K562 (cell line): ENCODE results near the gene ODF2. TPM values are rescaled to one million over a fixed set of nuclear protein-coding genes. Genes with fewer than 3 reads are reported as not detected.

Experiments used
- HDAC1 ChIP-seq, 2 experiments: fragments of 450-650 bp; IDR thresholded peaks; 2 replicates each; pipeline ENCODE4 v1.6.1; 2016 to 2017; ENCODE audit warnings: inconsistent platforms in 1 of 2, mild to moderate bottlenecking in 1 of 2, moderate library complexity in 1 of 2
- ID3 ChIP-seq, 2 experiments: fragments of 250-450 bp in 1 of 2; fragments of 450-650 bp in 1 of 2; sonication (Bioruptor Pico) in 1 of 2; IDR thresholded peaks; 2 replicates each; pipeline versions ENCODE4 v1.6.1 to v1.8.0; 2016 to 2021; ENCODE audit warnings: mild to moderate bottlenecking in 2 of 2, moderate library complexity in 2 of 2, missing compliant biosample characterization in 1 of 2, missing genetic modification characterization in 1 of 2
- SFPQ ChIP-seq: fragments of 200-400 bp; formaldehyde crosslinking; IDR thresholded peaks from 2 replicates; pipeline ENCODE4 v1.6.1; 2017; ENCODE audit warnings: mild to moderate bottlenecking, low read depth, low read length, moderate library complexity
- SMARCA4 ChIP-seq: fragments of 450-650 bp; IDR thresholded peaks from 2 replicates; pipeline ENCODE4 v1.6.1; 2016
- ZBTB40 ChIP-seq, 2 experiments: fragments of 450-650 bp in 1 of 2; sonication (generic) in 1 of 2; formaldehyde crosslinking in 1 of 2; IDR thresholded peaks; 2 replicates each; pipeline versions ENCODE4 v1.7.1 to v1.9.0; 2016 to 2022; ENCODE audit warnings: inconsistent platforms in 1 of 2, mild to moderate bottlenecking in 1 of 2, missing genetic modification reagents in 1 of 2
- polyA plus RNA-seq, 8 experiments: library from polyadenylated mRNA; depleted of rRNA in 4 of 8; stranded (reverse) in 5 of 8; unstranded in 3 of 8; fragments of >200 nt; fragmentation: Nextera tagmentation in 2 of 8; fragmentation: Illumina TruSeq in 1 of 8; extraction: Ambion mirVana in 2 of 8; extraction: Trizol in 1 of 8; gene quantifications; 2 replicates each; pipeline versions ENCODE4 v1.2.1 to v1.2.3, GENCODE V29; 2011 to 2014; ENCODE audit warnings: inconsistent platforms in 1 of 8, missing spikeins in 1 of 8
- total RNA-seq, 7 experiments: library from RNA; depleted of rRNA in 6 of 7; stranded (reverse); fragments of >200 nt in 6 of 7; fragmentation: Illumina TruSeq in 2 of 7; extraction: Trizol in 2 of 7; gene quantifications; 2 replicates each; pipeline versions ENCODE4 v1.2.1 to v1.2.3, GENCODE V29; 2011 to 2021; ENCODE audit warnings: low replicate concordance in 1 of 7
- TF ChIP-seq, protein P1 (sequence below): fragments of 150-350 bp; conservative IDR thresholded peaks from 2 replicates; pipeline ENCODE4 v1.6.1; 2014; ENCODE audit warnings: low read length

ODF2 gene
- total and polyA plus RNA-seq, 9 of the 15 experiments (the other 6 are each of a cell fraction or from before 2014, with no cell fraction given) = 16.5 to 83.2 (median 69.7) TPM

DNA sequence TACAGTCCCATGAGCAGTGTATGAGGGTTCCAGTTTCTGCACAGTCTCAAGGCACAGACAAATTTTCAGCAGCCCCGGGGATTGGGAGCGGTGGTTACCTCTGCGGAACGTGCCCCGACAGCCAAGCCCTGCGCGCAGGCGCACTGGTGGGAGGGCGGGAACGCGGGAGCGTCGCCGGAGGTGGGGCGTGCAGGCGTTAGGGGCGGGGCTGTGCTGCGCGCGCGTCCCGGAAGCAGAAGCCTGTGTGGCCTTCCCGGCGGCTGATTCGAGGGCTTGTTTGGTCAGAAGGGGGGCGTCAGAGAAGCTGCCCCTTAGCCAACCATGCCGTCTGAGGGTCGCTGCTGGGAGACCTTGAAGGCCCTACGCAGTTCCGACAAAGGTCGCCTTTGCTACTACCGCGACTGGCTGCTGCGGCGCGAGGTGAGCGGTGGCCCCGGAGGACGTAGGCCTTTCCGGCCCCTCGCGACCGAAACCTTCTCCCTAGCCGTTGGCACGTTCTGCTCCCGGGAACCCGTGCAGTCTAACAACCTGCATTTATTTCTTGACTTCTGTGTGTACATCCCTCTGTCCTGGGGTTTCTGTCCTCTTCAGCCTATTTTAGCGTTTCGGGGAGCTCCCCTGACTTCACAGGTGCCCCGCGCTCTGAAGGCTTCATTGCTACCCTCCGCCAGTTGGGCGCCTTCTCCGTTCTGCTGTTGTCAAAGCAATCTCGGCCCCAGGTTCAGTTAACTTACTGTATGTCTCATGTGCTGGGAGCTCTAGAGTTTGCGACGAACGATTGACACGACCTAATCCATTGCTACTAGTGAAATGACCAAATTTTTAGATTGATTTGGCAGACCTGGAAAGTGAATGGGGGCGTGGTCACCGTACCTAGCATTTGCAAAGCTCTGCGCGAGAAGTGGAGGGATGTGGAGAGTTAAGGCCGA lies 48.9 kb downstream of the ODF2 start, which contains the start of gene GLE1 (continued):
- TF ChIP-seq, protein P1, sequence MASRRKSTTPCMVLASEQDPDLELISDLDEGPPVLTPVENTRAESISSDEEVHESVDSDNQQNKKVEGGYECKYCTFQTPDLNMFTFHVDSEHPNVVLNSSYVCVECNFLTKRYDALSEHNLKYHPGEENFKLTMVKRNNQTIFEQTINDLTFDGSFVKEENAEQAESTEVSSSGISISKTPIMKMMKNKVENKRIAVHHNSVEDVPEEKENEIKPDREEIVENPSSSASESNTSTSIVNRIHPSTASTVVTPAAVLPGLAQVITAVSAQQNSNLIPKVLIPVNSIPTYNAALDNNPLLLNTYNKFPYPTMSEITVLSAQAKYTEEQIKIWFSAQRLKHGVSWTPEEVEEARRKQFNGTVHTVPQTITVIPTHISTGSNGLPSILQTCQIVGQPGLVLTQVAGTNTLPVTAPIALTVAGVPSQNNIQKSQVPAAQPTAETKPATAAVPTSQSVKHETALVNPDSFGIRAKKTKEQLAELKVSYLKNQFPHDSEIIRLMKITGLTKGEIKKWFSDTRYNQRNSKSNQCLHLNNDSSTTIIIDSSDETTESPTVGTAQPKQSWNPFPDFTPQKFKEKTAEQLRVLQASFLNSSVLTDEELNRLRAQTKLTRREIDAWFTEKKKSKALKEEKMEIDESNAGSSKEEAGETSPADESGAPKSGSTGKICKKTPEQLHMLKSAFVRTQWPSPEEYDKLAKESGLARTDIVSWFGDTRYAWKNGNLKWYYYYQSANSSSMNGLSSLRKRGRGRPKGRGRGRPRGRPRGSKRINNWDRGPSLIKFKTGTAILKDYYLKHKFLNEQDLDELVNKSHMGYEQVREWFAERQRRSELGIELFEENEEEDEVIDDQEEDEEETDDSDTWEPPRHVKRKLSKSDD = no peak
- TF ChIP-seq SFPQ (no peak), ZBTB40 (IDR thresholded peaks at IDR 0.05) (peak; percentile 72), ZBTB40 (CRISPR knock-in tag; IDR thresholded peaks at IDR 0.05) (no peak), ID3 (CRISPR knock-in tag; IDR thresholded peaks at IDR 0.05) (no peak), ID3 (tag; IDR thresholded peaks at IDR 0.05) (peak; percentile 24; the same call in 1 of the 2 replicates), SMARCA4 (no peak), HDAC1 (IDR thresholded peaks at IDR 0.05) (peak in 1 of 2 experiments; percentile 89; a peak in 2 of 4 replicates)
